Ishikawa (cell line): Measurements from ENCODE around the gene FGF1.

Experiments
- EGR1 ChIP-seq: IDR thresholded peaks from 2 replicates; pipeline ENCODE4 v1.6.1; 2012
- EP300 ChIP-seq: IDR thresholded peaks from 2 replicates; pipeline ENCODE4 v1.6.1; 2012; ENCODE audit warnings: borderline replicate concordance
- FOXM1 ChIP-seq: IDR thresholded peaks from 2 replicates; pipeline ENCODE4 v1.6.1; 2012; ENCODE audit warnings: low read depth, borderline replicate concordance
- MAX ChIP-seq: IDR thresholded peaks from 2 replicates; pipeline ENCODE4 v1.6.1; 2012
- TAF1 ChIP-seq: IDR thresholded peaks from 2 replicates; pipeline ENCODE4 v1.6.1; 2012; ENCODE audit warnings: low read depth, mild to moderate bottlenecking
- YY1 ChIP-seq: IDR thresholded peaks from 2 replicates; pipeline ENCODE4 v1.6.1; 2012; ENCODE audit warnings: low read depth
- ZBTB7A ChIP-seq: IDR thresholded peaks from 2 replicates; pipeline ENCODE4 v1.6.1; 2012; ENCODE audit warnings: low read depth
- TF ChIP-seq, protein P1 (sequence below): IDR thresholded peaks from 2 replicates; pipeline ENCODE4 v1.6.1; 2012; ENCODE audit warnings: low read depth, mild to moderate bottlenecking

DNA sequence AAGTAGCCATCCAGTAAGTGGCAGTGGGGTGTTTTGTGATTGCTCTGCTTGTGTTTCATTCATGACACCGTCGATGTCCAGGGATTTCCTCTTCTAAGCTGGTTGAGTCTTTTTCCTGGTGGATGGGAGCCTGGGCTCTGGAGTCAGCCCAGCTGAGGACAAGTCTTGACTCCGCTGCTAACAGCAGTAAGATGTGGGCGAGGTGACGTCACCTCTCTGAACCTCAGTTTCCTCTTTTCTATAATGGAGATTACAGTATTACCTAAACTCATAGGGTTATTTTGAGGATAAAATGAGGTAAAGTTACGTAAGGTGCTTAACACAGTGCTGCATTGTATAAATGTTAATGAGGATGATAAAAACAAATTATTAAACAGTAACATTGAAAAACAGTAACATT lies 21.3 kb downstream of the FGF1 start:
- TF ChIP-seq EGR1, result no peak
- no peak for TF ChIP-seq TAF1
- TF ChIP-seq, protein P1, sequence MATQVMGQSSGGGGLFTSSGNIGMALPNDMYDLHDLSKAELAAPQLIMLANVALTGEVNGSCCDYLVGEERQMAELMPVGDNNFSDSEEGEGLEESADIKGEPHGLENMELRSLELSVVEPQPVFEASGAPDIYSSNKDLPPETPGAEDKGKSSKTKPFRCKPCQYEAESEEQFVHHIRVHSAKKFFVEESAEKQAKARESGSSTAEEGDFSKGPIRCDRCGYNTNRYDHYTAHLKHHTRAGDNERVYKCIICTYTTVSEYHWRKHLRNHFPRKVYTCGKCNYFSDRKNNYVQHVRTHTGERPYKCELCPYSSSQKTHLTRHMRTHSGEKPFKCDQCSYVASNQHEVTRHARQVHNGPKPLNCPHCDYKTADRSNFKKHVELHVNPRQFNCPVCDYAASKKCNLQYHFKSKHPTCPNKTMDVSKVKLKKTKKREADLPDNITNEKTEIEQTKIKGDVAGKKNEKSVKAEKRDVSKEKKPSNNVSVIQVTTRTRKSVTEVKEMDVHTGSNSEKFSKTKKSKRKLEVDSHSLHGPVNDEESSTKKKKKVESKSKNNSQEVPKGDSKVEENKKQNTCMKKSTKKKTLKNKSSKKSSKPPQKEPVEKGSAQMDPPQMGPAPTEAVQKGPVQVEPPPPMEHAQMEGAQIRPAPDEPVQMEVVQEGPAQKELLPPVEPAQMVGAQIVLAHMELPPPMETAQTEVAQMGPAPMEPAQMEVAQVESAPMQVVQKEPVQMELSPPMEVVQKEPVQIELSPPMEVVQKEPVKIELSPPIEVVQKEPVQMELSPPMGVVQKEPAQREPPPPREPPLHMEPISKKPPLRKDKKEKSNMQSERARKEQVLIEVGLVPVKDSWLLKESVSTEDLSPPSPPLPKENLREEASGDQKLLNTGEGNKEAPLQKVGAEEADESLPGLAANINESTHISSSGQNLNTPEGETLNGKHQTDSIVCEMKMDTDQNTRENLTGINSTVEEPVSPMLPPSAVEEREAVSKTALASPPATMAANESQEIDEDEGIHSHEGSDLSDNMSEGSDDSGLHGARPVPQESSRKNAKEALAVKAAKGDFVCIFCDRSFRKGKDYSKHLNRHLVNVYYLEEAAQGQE, result no peak
- TF ChIP-seq YY1, result no peak
- TF ChIP-seq EP300, result no peak
- no peak for TF ChIP-seq FOXM1
- TF ChIP-seq ZBTB7A, result no peak
- no peak for TF ChIP-seq MAX
